Spleen (tissue), 11 donors: ENCODE data around the gene TRIM8. TPM values are rescaled to one million over a fixed set of nuclear protein-coding genes. Genes with fewer than 3 reads are reported as not detected.

Source experiments
- DNase-seq: peaks from one replicate; pipeline ENCODE4 v3.0.0-alpha.2; 2020
- H3K27ac ChIP-seq, 8 donors: fragments of 200-600 bp; sonication (generic) in 7 of 8; 1 replicate in 4 of 8; 2 replicates in 4 of 8; pipeline versions ENCODE4 v1.5.0 to v1.8.0; 2016 to 2021; ENCODE audit warnings: inconsistent platforms in 4 of 8, mild to moderate bottlenecking in 4 of 8, moderate library complexity in 1 of 8
- H3K27me3 ChIP-seq, 7 donors: fragments of 200-600 bp; sonication (generic) in 6 of 7; replicated peaks in 1 of 7; 1 replicate in 4 of 7; 2 replicates in 3 of 7; pipeline versions ENCODE4 v1.5.0 to v1.8.0; 2016 to 2021; ENCODE audit warnings: inconsistent platforms in 3 of 7, mild to moderate bottlenecking in 1 of 7
- H3K36me3 ChIP-seq, 6 donors: fragments of 200-600 bp; sonication (generic) in 5 of 6; 1 replicate in 4 of 6; 2 replicates in 2 of 6; pipeline versions ENCODE4 v1.5.0 to v1.8.0; 2016 to 2021; ENCODE audit warnings: inconsistent platforms in 2 of 6
- H3K4me1 ChIP-seq, 6 donors: fragments of 200-600 bp; sonication (generic) in 5 of 6; 1 replicate in 3 of 6; 2 replicates in 3 of 6; pipeline versions ENCODE4 v1.5.0 to v1.8.0; 2016 to 2021; ENCODE audit warnings: inconsistent platforms in 3 of 6
- H3K4me3 ChIP-seq, 8 donors: fragments of 200-600 bp; sonication (generic) in 7 of 8; 1 replicate in 4 of 8; 2 replicates in 4 of 8; pipeline versions ENCODE4 v1.5.0 to v1.8.0; 2016 to 2021; ENCODE audit warnings: inconsistent platforms in 4 of 8, mild to moderate bottlenecking in 4 of 8, moderate library complexity in 2 of 8
- H3K9me3 ChIP-seq, 8 donors: fragments of 200-600 bp; sonication (generic) in 7 of 8; 1 replicate in 4 of 8; 2 replicates in 4 of 8; pipeline versions ENCODE4 v1.5.0 to v1.8.0; 2016 to 2021; ENCODE audit warnings: inconsistent platforms in 4 of 8
- CTCF ChIP-seq, 11 experiments: fragments of 200-600 bp in 7 of 11; fragments of 450-650 bp in 4 of 11; sonication (generic) in 4 of 11; IDR thresholded peaks in 8 of 11; conservative IDR thresholded peaks in 3 of 11; 1 replicate in 7 of 11; 2 replicates in 4 of 11; pipeline versions ENCODE4 v1.4.0 to v1.8.0; 2016 to 2021; ENCODE audit warnings: antibody characterized with exemption in 11 of 11, inconsistent platforms in 4 of 11, mild to moderate bottlenecking in 1 of 11
- POLR2A ChIP-seq, 3 donors: fragments of 450-650 bp; IDR thresholded peaks; one replicate each; pipeline ENCODE4 v1.5.1; 2017; ENCODE audit warnings: antibody characterized with exemption in 3 of 3, mild to moderate bottlenecking in 1 of 3
- POLR2AphosphoS5 ChIP-seq, 3 donors: sonication (generic); formaldehyde crosslinking; IDR thresholded peaks; one replicate each; pipeline ENCODE4 v1.5.1; 2017; ENCODE audit warnings: antibody characterized with exemption in 3 of 3
- WGBS, 5 donors: extraction: QIAGEN DNeasy Blood & Tissue Kit in 3 of 5; methylation state at CpG; one replicate each; pipeline versions ENCODE4 v1.1.5 to v1.1.7; 2013 to 2018; 5-methylcytosine and 5-hydroxymethylcytosine counted together
- intact Hi-C: fragments of 100-400 bp; cut with DNase I; formaldehyde crosslinking; loops from one replicate; pipeline ENCODE4 v1.15.0; 2023; ENCODE audit warnings: low total_unique reads
- polyA plus RNA-seq, 3 donors: library from polyadenylated mRNA; stranded (reverse); fragments of 200-250 nt; gene quantifications; one replicate each; pipeline ENCODE4 v1.2.1, GENCODE V29; 2013
- total RNA-seq, 7 donors: library from RNA; depleted of rRNA in 3 of 7; stranded (reverse); fragments of >200 nt in 3 of 7; fragmentation: NEBNext Ultra II Directional in 4 of 7; extraction: Animal tissue kit (Norgen Biotek cat#: 25700) in 4 of 7; gene quantifications; one replicate each; pipeline versions ENCODE4 v1.1.0 to v1.2.1, GENCODE V29; 2016 to 2021
- donor health status: healthy with polysubstance abuse.
- donor health status: DM: no; HTN: no; CAD: no; lungs with moderate emphysema.
- donor health status: DM: no; HTN: no; CAD: no.
- donor health status: Bipolar disorder and iron deficiency.
- donor health status: healthy.
- donor health status: DM: no; HTN: no; CAD: no.
- donor health status: DM: yes; HTN: yes; CAD: no.

The TRIM8 gene
- total and polyA plus RNA-seq, 10 donors: 23.5 to 116 (median 87.8) TPM

DNA sequence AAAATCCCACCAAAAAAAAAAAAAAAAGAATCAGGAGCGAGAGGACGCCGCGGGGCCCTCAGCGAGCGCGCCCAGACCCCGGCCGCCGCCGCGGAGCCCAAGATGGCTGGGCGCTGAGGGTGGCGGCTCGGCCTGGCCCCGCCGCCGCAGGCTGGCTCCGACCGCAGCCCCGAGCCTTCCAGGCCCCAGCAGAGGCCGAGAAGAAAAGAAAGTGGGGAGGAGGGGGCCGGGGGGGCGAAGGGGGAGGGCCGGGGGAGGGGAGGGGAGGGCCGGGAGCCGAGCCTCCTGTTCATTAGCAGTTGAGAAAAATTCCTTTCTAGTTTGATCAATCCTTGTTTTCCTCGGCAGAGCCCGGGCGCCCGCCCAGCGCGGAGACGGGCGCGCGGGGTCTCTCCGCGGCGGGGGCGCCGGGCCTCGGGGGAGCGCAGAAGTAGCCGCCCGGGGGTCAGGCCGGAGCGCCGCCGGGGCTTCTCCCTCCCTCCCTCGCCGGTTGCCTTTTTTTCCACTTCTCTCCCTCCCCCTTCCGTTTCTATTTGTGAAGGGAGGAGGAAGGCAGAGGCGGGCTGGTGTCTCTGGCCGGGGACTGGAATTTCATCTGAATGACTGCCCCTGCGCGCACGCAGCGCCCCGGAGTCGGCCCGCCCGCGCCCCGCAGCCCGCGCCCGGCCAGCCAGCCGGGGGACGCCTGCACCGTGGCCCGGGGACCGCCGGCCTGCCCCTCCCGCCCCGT is 778 bp upstream of the TRIM8 start:
- DNase-seq: peak; percentile 89
- H3K27ac ChIP-seq: peak overlapping the region; percentile 94 to 100 (median 98)
- TF ChIP-seq POLR2A (IDR thresholded peaks at IDR 0.05) (peak in 1 of 3 donors; percentile 56), POLR2AphosphoS5 (IDR thresholded peaks at IDR 0.05) (peak in 2 of 3 donors; percentile 50 to 63), CTCF (IDR thresholded peaks at IDR 0.05 in 8 of 11, conservative IDR thresholded peaks at IDR 0.05 in 3 of 11) (no peak)
- intact Hi-C loops: no loop called here
- H3K4me3 ChIP-seq: peak overlapping the region; percentile 72 to 98 (median 90)
- peaks cover 0 to 13% (median 0%) of the 10 kb centered on the region in 6 donors for H3K36me3 ChIP-seq
- H3K4me1 ChIP-seq: peaks cover 21 to 49% (median 35%) of the 10 kb centered on the region in 6 donors
- H3K27me3 ChIP-seq: no peaks in the 10 kb centered on the region
- WGBS, 5 donors: 0 to 2% (median 1%) methylated on average over 47 to 75 of the region's 76 CpGs
- H3K9me3 ChIP-seq: no peaks in the 10 kb centered on the region

DNA sequence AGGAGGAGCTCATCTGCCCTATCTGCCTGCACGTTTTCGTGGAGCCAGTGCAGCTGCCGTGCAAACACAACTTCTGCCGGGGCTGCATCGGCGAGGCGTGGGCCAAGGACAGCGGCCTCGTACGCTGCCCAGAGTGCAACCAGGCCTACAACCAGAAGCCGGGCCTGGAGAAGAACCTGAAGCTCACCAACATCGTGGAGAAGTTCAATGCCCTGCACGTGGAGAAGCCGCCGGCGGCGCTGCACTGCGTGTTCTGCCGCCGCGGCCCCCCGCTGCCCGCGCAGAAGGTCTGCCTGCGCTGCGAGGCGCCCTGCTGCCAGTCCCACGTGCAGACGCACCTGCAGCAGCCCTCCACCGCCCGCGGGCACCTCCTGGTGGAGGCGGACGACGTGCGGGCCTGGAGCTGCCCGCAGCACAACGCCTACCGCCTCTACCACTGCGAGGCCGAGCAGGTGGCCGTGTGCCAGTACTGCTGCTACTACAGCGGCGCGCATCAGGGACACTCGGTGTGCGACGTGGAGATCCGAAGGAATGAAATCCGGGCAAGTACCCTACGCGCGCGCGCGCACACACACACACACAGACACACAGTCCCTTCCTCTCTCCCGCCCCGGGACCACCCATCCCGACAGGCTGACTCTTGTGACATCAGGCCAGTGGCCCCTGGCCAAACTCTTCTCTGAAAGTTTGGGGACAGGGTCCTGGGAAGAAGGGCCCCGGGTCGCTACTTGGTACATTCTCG is 538 bp downstream of the TRIM8 start:
- no peaks in the 10 kb centered on the region for H3K9me3 ChIP-seq
- H3K4me1 ChIP-seq: peaks cover 34 to 62% (median 48%) of the 10 kb centered on the region in 6 donors
- H3K36me3 ChIP-seq: peaks cover 0 to 18% (median 0%) of the 10 kb centered on the region in 6 donors
- peak; percentile 78 to 93 (median 89) for TF ChIP-seq POLR2AphosphoS5 (IDR thresholded peaks at IDR 0.05)
- TF ChIP-seq POLR2A (IDR thresholded peaks at IDR 0.05): peak in 2 of 3 donors; percentile 35 to 43
- peak; percentile 52 to 87 (median 75) for TF ChIP-seq CTCF (IDR thresholded peaks at IDR 0.05 in 8 of 11, conservative IDR thresholded peaks at IDR 0.05 in 3 of 11)
- 0 to 1% (median 1%) methylated on average over 32 to 62 of the region's 62 CpGs for WGBS, 5 donors
- no peaks in the 10 kb centered on the region for H3K27me3 ChIP-seq
- intact Hi-C loops: no loop called here
- H3K27ac ChIP-seq: peak overlapping the region; percentile 94 to 100 (median 98)
- peak; percentile 97 for DNase-seq
- peak overlapping the region; percentile 72 to 98 (median 90) for H3K4me3 ChIP-seq

GRCh38 chr10:102645388-102645740 is 1.1 kb downstream of the TRIM8 start:
- H3K4me1 ChIP-seq: peaks cover 39 to 68% (median 54%) of the 10 kb centered on the region in 6 donors
- WGBS, 5 donors: 0% methylated on average over 8 to 12 of the region's 12 CpGs
- intact Hi-C loops: no loop called here
- peak overlapping the region; percentile 72 to 98 (median 90) for H3K4me3 ChIP-seq
- no peaks in the 10 kb centered on the region for H3K9me3 ChIP-seq
- TF ChIP-seq POLR2A (IDR thresholded peaks at IDR 0.05): peak in 1 of 3 donors; percentile 44
- TF ChIP-seq POLR2AphosphoS5 (IDR thresholded peaks at IDR 0.05): peak in 1 of 3 donors; percentile 84
- TF ChIP-seq CTCF (IDR thresholded peaks at IDR 0.05 in 8 of 11, conservative IDR thresholded peaks at IDR 0.05 in 3 of 11): no peak
- DNase-seq: peak; percentile 91
- peak overlapping the region; percentile 94 to 100 (median 98) for H3K27ac ChIP-seq
- no peaks in the 10 kb centered on the region for H3K27me3 ChIP-seq
- H3K36me3 ChIP-seq: peaks cover 0 to 20% (median 0%) of the 10 kb centered on the region in 6 donors
